Gastroesophageal sphincter (tissue), 3 donors: Measurements from ENCODE around the gene MARCO.

Experiments used
- CTCF ChIP-seq, 4 experiments: fragments of 200-600 bp in 2 of 4; fragments of 450-650 bp in 2 of 4; sonication (generic) in 1 of 4; IDR thresholded peaks; one replicate each; pipeline ENCODE4 v1.5.1; 2017 to 2019; ENCODE audit warnings: antibody characterized with exemption in 4 of 4, mild to moderate bottlenecking in 2 of 4, moderate library complexity in 2 of 4
- EP300 ChIP-seq: sonication (generic); formaldehyde crosslinking; IDR thresholded peaks from one replicate; pipeline ENCODE4 v1.6.1; 2017; ENCODE audit warnings: antibody characterized with exemption, mild to moderate bottlenecking
- POLR2A ChIP-seq, 2 donors: fragments of 450-650 bp; IDR thresholded peaks; one replicate each; pipeline ENCODE4 v1.6.1; 2017; ENCODE audit warnings: antibody characterized with exemption in 2 of 2, mild to moderate bottlenecking in 2 of 2, moderate library complexity in 1 of 2
- POLR2AphosphoS5 ChIP-seq: sonication (generic); formaldehyde crosslinking; IDR thresholded peaks from one replicate; pipeline ENCODE4 v1.6.1; 2017; ENCODE audit warnings: antibody characterized with exemption

- TF ChIP-seq POLR2A (IDR thresholded peaks at IDR 0.05) (no peak), CTCF (IDR thresholded peaks at IDR 0.05) (no peak), EP300 (no peak), POLR2AphosphoS5 (no peak)
Observed at GRCh38 chr2:118974103-118974993, 32.4 kb downstream of the MARCO start.
